Eye (tissue), 1 donor: Measurements from ENCODE around the gene DENND1B.
A peak's percentile ranks its signal among the peaks of the same experiment; 100 is the strongest.

Experiments
- DNase-seq: peaks from one replicate; pipeline ENCODE4 v3.0.0-alpha.2; 2015

DENND1B gene

DNA sequence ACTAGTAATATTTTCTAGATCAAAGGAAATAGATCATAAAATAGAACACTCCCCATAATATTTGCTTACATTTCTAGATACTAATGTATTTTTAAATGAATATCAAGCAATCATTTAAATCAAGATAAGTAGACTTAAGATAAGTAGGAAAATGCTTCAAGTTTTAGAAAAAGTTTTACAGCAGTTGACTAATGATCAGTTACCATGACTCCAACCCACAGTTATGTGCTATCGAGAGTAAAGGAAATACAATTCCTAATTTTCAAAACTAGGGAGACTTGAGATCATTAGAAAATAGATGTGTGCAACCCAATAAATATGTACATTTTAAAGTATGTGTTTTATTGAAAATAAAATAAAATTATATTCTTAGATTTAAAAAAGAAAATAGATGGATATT, 95.0 kb downstream of the DENND1B start:
- no peak for DNase-seq

DNA sequence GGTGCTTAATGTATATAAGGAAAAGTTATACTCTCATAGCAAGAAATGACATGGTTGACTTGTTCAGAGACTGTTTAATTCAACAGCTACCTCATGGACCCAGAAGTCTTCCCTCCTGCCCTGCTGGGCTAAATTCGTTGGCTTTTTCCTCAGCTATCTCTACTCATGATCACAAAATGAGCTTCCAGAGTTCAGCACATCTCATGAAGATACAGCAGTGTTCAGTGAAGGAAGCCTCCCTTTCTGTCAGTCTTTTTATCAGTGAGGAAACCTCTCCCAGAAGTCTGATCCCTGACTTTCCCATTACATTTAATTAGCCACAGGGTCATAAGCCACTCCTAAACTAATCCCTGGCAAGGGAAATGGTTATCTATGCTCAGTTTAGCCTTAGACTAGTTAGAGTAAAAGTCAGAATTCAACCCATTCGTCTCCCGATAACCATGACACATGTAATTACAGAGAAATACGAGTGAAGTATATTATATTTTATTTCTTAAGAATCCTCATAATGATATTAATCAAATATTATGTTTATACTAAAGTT, 97.5 kb downstream of the DENND1B start:
- DNase-seq, result no peak

DNA sequence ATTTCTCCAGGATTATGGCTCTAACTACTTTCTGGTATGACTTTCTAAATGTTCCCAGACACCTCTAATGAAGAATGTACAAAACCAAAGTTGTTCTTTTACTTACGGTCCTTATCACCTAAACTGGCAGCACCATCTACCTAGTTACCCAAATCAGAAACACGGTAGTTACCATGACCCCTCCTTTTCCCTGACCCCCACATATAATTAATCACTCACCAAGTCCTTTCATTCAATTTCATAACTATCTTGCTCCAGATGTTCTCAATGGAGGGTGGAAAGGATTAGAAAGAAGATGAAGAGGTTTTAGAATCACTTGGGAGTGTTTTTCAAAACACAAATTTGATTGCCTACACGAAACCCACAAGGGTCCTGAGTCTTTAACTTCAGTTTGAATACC, 98.0 kb downstream of the DENND1B start:
- DNase-seq, result no peak

DNA sequence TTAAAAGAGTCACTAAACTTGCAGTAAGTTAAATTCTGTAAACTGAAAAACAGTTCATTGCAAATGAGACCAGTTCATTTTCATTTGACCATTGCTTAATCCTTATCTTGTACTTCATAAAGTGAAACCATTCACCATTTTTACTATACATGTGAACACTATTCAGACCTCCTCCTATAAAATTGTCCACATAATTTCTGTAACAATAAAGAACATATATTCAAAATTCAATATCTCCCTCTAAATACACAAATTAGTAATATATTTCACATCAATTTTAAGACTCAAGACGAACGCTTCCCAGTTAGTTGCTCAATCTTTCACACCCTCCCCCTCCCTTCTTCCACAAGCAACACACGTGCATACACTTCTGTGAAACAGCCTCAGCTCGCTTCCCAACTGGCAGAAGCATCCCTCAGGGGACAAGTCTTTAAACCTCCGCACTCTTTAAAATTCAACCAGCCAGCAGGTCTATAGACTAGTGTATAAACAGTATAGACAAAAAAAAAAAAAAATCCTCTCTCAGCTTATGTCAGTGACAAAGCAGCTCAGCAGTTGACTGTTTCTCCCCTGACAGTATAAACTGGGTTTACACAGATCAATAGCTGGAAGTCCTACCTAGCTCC, 99.6 kb downstream of the DENND1B start:
- peak; percentile 57 for DNase-seq

DNA sequence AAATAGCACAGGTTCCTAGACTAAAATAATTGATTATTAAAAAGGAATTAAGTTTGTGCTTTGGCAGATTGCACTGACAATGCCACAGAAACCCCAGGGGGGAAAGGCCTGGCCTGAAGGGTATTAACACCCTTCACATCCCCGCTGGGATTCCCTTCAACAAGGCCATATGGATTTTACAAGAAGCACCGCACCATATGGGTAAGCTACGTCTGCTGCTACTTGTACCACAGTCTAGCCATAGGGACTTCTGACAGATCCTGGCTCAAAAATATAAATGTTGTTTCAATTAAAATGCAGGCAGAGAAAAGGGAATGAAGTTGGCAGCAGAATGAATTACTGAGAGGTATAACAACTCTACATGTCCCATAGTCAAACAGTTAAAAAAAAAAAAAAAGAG, 101.0 kb downstream of the DENND1B start:
- DNase-seq, result peak; percentile 42

DNA sequence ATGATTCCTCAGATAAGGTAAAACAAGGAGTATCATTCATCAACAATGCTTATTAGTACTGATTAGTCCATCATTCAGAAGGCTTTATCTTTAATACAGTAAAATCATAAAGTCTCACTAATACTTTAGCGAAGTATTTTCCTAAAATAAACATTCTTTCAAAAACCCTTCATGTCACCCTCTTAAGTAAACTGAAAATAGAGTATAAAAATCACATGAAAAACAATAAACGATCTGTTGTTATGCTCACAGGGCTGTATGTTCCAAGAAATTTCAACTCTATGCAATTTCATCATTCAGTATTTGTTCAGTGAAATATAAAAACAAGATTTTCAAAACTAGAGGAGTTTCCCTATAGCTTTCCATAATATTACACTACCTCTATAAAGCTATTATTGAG, 102.0 kb downstream of the DENND1B start:
- no peak for DNase-seq

DNA sequence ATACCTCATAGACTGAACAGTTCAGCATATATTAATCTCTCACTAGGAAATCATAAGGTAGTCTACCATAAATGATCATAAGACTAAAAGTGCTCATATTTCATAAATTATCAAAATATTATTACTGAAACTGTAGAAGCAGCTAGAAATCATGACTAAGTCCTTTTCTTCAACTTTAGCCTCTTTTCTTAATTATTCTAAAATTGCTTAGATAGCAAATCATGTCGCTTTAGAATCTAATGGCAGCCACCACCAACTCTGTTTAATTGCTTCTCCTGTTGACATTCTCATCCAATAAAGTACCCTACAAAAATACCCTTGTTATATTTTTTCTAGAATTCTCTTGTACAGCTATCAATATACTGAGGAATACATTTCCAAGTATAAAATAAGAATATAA, 102.9 kb downstream of the DENND1B start:
- no peak for DNase-seq

DNA sequence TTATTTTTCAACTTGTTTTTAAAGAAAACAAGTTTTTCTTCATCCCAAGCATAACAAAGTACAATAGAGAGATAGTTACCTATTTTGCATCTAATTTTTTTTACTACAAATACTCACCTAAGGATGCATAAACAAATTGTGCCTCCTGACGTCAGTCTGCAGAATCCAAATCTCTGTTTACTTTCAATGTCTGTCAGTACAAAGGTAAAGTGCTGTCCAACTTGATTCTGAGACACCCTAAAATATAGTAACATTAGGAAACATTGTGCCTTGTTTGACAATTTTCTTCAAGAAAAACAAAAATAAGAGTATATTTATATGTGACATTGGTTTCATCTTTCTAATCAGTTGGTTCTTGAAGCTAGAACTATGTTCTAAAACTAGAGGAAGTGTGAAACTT, 103.4 kb downstream of the DENND1B start:
- DNase-seq, result no peak

DNA sequence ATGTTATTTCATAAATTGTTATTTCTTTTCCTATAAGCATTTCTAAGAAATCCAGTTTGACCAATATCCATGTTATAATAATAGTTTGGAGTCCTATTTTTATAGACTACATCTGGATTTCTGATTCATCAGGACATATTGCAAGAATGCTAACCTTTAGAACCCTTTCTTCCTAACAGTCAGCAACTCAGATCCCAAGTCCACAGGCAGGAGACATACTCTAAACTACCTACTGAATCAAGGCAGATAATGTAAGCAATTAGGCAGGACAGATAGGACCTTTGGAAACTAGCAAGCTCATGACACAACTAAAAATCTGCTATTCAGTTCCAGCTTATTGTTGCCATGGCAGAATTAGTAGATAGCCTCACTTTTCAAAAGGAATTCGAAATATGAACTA, 104.1 kb downstream of the DENND1B start:
- no peak for DNase-seq

DNA sequence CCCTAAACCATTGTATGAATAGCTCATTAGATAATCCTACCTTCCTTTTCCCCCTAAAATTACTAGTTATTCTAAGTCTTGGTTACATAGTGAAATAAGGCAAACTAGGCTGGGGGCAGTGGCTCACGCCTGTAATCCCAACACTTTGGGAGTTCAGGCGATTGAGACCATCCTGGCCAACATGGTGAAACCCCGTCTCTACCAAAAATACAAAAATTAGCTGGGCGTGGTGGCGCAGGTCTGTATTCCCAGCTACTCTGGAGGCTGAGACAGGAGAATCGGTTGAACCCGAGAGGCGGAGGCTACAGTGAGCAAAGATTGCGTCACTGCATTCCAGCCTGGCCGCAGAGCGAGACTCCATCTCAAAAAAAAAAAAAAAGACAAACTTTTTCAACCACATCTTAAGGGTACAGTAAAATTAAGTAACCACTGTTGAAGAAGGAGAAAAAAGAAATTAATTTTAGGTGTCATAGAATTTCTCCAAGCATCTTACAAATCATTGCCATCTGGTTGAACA, 108.5 kb downstream of the DENND1B start:
- DNase-seq, result no peak

DNA sequence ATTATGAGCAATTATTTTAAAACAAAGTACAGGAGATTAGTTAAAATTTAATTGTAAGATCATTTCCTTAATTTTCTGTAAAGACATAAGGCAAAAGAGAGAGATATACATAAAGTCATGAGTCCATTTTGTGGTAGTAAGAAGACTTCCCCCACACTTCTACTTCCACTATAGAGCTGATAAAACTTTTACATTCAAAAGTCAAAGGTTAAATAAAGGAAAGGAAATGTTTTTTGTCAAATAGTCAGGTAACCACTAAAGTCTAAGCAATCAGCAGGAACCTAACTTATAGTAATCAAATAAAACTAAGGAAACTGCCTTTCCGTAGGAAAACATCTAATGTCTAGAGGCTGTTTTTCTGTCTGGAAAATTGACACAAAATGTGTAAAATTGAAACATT, 110.9 kb downstream of the DENND1B start:
- no peak for DNase-seq

DNA sequence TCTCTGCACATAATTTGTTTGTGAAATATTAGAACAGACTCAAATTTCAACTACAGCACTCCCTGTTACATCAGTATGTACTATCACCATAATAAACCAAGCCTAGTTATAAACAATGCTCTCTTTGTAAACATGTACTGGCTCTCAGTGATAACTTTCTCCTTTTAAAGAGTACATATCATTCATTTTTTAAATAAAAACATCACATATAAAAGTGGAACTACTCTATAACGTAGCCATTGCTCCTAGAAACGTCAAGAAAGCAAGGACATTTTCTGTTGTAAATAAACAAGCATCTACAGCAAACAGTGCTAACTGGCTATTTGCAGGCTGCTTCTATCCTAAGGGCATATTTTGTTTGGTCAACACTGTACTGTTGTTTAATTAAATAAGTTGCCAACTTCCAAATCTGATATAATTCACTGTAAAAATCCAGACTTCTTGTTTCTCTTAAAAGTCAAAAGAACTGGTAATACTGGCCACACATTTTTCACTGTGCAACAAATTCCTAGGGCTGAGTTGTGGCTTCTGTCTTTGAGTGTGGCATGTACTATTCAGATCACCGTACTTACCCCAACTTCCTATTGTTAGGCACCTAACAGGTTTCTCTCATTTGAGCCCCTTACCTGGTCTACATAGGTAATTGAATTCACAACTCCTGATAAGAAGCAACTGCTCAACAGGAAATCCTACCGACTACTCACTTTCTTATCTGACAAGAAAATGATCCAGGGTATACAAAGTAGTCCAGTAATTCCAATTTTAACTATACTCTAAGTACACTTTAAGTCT, 111.9 kb downstream of the DENND1B start:
- no peak for DNase-seq

DNA sequence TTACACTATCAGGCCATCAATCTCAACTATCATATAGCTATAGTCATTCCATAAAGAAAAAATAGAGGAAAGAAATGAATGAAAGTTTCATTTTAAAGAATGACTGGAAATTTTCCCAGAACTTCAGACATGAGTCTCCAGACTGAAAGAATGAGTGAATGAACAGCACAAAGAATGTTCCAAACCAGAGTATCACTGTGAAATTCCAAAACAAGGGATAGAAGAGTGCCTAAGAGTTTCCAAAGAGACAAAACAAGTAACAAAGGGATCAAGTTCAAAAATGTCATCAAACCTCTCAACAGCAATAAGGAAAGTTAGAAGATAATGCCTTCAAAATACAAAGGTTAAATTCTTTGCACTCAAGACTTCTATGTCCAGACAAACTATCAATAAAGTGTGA, 114.9 kb downstream of the DENND1B start:
- no peak for DNase-seq

DNA sequence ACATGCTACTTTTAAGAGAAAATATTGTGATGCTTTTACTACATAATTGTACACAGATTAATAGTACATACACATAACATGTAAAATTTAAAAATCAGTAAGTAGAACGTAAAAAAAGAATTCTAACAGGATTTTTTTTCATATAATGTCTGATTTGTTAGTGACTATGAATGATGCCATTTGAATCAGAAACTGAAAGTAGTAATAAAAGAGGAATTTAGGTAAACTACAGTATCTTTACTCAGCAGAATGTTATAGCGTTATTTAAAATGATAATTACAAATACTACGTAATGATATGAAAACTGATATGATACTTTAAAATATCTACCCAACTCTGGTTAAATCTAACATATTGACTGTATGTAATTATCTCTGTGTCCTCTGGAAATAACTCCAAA, 116.1 kb downstream of the DENND1B start:
- no peak for DNase-seq

DNA sequence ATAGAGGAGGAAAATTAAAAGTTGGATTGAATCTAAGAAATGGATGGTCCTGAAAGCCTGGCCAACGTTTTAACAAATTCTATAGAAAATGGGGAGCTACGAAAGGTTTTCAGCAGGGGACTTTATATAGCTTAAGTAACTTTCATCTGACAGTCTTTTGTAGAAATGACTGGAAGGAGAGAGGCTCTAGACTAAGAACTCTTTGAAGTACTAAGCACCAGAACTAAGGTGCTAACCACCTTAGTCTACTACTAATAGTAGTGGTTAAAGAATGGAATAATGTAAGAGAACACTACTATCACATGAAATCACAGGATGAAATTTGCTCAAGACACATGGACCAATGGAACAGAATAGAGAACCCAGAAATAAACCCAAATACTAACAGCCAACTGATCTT, 126.1 kb downstream of the DENND1B start:
- no peak for DNase-seq

DNA sequence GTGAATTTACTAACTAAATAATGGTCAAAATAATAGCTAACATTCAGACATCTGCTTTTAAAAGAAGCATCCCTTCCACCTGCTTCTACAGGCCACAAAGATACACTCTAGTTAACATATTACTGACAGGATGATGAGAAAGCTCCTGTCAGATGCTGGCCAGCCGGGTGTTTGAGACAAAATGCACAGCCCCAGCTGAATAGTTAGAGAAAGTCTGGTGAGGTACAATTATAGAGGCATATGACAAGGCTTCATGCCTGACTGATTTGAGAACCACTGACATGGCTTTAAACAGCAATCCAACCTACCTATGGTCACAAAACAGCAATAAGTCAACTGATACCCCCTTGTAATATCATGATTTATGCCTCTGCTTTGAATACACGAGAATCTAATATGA, 137.0 kb downstream of the DENND1B start:
- peak; percentile 58 for DNase-seq

DNA sequence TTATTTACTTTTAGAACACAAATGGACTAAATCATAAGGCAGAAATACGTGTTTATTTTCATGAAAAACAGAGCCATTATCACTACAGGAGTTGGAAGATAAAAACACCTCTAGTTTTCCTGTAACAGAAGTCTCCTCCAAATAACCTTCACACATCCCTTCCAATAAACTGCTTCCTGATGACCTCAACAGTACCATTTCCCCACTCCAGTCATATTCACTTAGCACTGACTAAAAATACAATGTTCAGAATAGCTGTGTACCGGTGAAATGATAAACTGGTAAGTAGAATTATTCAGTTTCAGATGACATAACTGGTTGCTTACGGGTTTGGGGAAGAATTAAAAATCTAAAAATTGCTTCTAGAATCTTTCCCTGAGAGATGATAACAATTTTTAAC, 137.9 kb downstream of the DENND1B start:
- no peak for DNase-seq

DNA sequence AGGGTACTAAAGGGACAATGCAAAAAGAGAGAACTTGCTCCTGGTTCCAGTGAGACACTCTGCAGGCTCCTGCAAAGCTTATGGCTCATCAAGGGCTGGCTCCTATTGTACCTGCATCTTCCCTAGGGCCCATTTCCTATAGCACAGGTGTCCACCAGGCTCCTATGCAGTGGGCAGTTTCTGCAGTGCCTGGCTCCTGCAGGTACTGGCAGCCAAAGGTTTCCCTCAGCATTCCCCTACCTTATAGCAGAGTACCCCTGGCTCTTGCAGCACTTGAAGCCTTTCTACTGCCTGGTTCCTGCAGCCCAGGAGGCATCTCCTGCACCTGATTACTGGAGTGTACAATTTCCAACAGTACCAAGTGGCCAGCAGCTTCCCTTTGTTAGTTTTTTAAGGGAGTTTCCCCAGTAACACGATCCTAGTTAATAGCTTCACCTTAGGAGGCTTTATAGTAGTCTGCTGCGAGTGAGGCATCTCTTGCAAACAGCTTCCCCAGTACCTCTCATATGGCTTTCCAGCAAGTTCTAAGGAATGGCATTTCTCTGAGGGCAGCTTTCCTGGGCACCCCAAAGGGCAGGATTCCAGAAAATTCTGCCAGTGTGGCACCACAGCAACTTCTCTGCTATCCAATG, 141.7 kb downstream of the DENND1B start:
- no peak for DNase-seq

DNA sequence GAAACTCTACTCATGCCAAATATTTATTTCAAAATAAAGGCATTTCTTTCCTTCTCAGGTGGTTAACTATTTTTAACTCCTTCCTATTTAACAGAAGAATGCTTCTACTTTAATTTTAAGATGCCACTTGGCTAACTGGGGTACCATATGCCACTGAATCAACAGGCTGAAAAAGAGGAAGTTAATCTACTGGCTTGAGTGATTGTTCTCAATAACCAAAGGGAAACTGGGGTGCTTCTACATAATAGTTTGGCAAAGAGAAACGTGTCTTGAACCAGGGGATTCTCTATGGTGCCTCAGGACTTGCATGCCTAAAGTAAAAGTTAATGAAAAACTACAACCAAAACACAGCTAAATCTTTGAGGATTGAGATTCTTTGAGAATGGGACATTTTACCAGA, 142.6 kb downstream of the DENND1B start:
- DNase-seq, result no peak

DNA sequence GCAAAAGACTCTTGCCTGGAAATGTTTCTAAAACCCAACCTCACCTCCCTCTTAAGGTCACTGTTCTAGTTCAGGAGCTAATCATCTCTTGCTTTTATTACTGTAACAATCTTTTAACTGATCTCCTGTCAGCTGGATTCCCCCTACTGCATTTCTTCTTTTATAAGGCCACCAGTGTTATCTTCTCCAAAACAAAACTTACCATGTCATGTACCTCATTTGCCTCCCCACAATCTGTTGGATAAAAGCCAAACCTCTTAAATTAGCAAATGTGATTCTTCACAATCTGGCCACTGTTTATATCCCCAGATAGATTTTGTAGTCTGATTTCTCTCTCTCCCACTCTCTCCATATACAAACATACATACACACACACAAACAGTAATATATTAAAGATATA, 143.3 kb downstream of the DENND1B start:
- DNase-seq, result no peak

DNA sequence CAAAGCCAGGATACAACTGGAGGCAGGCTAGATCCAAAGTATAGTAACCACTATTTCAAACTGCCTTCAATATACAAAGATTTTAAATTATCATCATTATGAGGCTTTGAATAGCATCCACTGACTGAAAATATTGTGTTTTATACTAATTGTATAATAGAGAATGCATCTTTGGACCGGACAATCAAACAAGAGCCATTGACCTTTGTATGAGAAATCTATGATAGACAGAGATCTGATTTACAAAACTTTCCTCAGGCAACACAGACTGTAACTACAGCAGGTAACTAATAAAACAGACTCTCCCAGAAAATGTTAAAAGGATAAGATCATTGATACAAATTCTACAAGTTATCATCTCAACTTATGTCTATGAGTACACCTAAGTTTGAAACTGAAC, 152.9 kb downstream of the DENND1B start:
- no peak for DNase-seq

DNA sequence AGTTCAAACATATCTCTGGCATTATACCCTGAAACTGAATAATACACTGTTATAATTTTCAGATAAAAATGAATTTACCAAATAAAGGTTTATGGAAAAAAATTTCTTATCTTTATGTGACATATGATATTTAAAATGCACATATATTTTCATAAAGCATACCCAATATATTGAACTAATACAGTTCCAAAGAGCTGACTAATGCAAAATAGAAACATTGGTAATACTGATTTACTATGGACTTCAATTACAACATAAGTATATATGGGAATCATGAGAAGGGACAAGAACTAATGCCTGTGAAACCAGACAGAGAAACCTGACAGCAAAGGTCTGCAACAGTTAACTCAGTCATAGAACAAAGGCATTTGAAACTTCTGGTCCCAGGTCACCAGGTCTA, 153.5 kb downstream of the DENND1B start:
- DNase-seq, result no peak

DNA sequence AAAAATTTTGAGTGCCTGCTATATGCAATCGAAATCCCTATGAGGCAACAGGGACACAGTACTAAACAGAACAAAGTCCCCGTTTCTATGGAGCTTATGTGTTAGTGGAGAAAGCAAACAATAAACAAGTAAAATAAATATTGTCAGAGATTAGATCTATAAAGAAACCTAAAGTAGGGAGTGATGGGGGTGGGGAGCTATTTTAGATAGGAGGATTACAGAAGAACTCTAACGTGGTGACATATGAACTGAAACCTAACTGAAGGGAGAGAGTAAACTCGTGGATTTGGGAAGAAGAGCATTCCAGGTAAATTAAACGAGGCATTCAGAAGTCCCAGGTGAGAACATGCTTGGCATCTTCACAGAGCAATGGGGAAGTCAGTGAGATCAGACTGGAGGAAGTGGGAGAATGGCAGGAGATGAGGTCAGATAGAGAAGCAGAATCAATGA, 154.5 kb downstream of the DENND1B start:
- DNase-seq, result no peak
